Endothelial cell of umbilical vein (primary cell): ENCODE measurements around the gene DNAH3. TPM values are rescaled to one million over a fixed set of nuclear protein-coding genes. Genes with fewer than 3 reads are reported as not detected.

Experiments used
- BruUV-seq: library from RNA; stranded (reverse); fragments of 400-500 nt; replicated peaks from 2 replicates; lab custom pipeline; 2021; lab: Mats Ljungman, UMichigan
- CTCF ChIA-PET: fragments of 300-600, 350-600 bp; sonication (Branson Sonifier 250); formaldehyde crosslinking; loops from one replicate; lab custom pipeline; 2021; ENCODE audit warnings: antibody characterized with exemption, inconsistent platforms; lab: Charles Lee
- POLR2A ChIA-PET: fragments of 300-600, 350-600 bp; sonication (Branson Sonifier 250); formaldehyde crosslinking; loops from one replicate; lab custom pipeline; 2021; ENCODE audit warnings: antibody characterized with exemption, inconsistent platforms; lab: Charles Lee
- DNase-seq: peaks from one replicate; pipeline ENCODE4 v3.0.0-alpha.2; 2011; ENCODE audit warnings: low read depth, low spot score
- FAIRE-seq: peaks from 2 replicates; lab custom pipeline; 2011; peaks lifted over from hg19 to GRCh38; lab: Jason Lieb, UNC
- H2AFZ ChIP-seq: 2 replicates; pipeline ENCODE4 v1.6.0; 2012; ENCODE audit warnings: low read depth, low read length, control low read depth, inconsistent platforms
- H3K27ac ChIP-seq: 2 replicates; pipeline ENCODE4 v1.5.1; 2011; ENCODE audit warnings: low read depth, mild to moderate bottlenecking, control low read depth, low read length, moderate library complexity; ENCODE audit not compliant: insufficient read depth
- H3K27me3 ChIP-seq, 2 experiments: 2 replicates each; pipeline versions ENCODE4 v1.6.0 to v1.6.1; 2011; ENCODE audit warnings: low read length in 2 of 2, mixed read lengths in 1 of 2; ENCODE audit not compliant: control insufficient read depth in 2 of 2, insufficient read depth in 2 of 2
- H3K36me3 ChIP-seq, 2 experiments: 2 replicates in 1 of 2; 3 replicates in 1 of 2; pipeline ENCODE4 v1.5.1; 2011; ENCODE audit warnings: low read length in 2 of 2, mild to moderate bottlenecking in 1 of 2, moderate library complexity in 1 of 2; ENCODE audit not compliant: control insufficient read depth in 2 of 2, insufficient read depth in 2 of 2; ENCODE audit errors: extremely low read depth in 1 of 2
- H3K4me1 ChIP-seq: 3 replicates; pipeline ENCODE4 v1.5.1; 2011; ENCODE audit warnings: mild to moderate bottlenecking, low read length; ENCODE audit not compliant: control insufficient read depth, insufficient read depth; ENCODE audit errors: extremely low read depth
- H3K4me2 ChIP-seq: 2 replicates; pipeline ENCODE4 v1.6.1; 2011; ENCODE audit warnings: low read length, control low read depth, mixed read lengths; ENCODE audit not compliant: insufficient read depth
- H3K4me3 ChIP-seq, 3 experiments: fragments of 200-600 bp in 1 of 3; sonication (generic), shearing (Covaris generic) in 1 of 3; replicated peaks in 1 of 3; 2 replicates each; pipeline ENCODE4 v1.5.1; 2011 to 2016; ENCODE audit warnings: control low read depth in 3 of 3, low read length in 3 of 3, mild to moderate bottlenecking in 2 of 3, inconsistent platforms in 1 of 3, low read depth in 1 of 3, moderate library complexity in 1 of 3; ENCODE audit not compliant: insufficient read depth in 1 of 3
- H3K79me2 ChIP-seq: 2 replicates; pipeline ENCODE4 v1.6.0; 2012; ENCODE audit warnings: low read length, inconsistent platforms; ENCODE audit not compliant: control insufficient read depth, insufficient read depth
- H3K9ac ChIP-seq: replicated peaks from 2 replicates; pipeline ENCODE3; 2011; ENCODE audit warnings: low read length, control low read depth; ENCODE audit not compliant: insufficient read depth; ENCODE audit errors: extremely low read depth
- H3K9me1 ChIP-seq: replicated peaks from 3 replicates; pipeline ENCODE4 v1.6.0; 2011; ENCODE audit warnings: mild to moderate bottlenecking, low read length; ENCODE audit not compliant: control insufficient read depth, insufficient read depth; ENCODE audit errors: extremely low read depth
- H3K9me3 ChIP-seq: replicated peaks from 2 replicates; pipeline ENCODE4 v1.5.1; 2012; ENCODE audit warnings: low read length, inconsistent platforms; ENCODE audit not compliant: control insufficient read depth, insufficient read depth
- H4K20me1 ChIP-seq: replicated peaks from 2 replicates; pipeline ENCODE3; 2011; ENCODE audit warnings: mild to moderate bottlenecking, low read length; ENCODE audit not compliant: control insufficient read depth, insufficient read depth; ENCODE audit errors: extremely low read depth
- EZH2 ChIP-seq: IDR thresholded peaks from 2 replicates; pipeline ENCODE4 v1.6.1; 2012; ENCODE audit warnings: borderline replicate concordance, low read depth, mild to moderate bottlenecking, moderate library complexity, low read length, inconsistent platforms; ENCODE audit not compliant: severe bottlenecking
- FOS ChIP-seq: IDR thresholded peaks from 2 replicates; pipeline ENCODE4 v1.6.1; 2011; ENCODE audit warnings: mild to moderate bottlenecking, low read length, moderate library complexity, borderline replicate concordance; ENCODE audit not compliant: insufficient read depth
- GATA2 ChIP-seq: IDR thresholded peaks from 2 replicates; pipeline ENCODE4 v1.7.0; 2011; ENCODE audit warnings: low read depth, mild to moderate bottlenecking, moderate library complexity, mixed read lengths, low read length; ENCODE audit not compliant: insufficient read length, insufficient read depth
- JUN ChIP-seq: IDR thresholded peaks from 2 replicates; pipeline ENCODE4 v1.6.1; 2011; ENCODE audit warnings: borderline replicate concordance, low read depth; ENCODE audit not compliant: insufficient read length, insufficient read depth
- MAX ChIP-seq: IDR thresholded peaks from 2 replicates; pipeline ENCODE4 v1.6.1; 2011; ENCODE audit not compliant: insufficient read depth, insufficient read length
- MYC ChIP-seq: IDR thresholded peaks from one replicate; pipeline ENCODE4 v1.6.1; 2011; ENCODE audit warnings: mild to moderate bottlenecking, low read depth, low read length
- POLR2A ChIP-seq: IDR thresholded peaks from 2 replicates; pipeline ENCODE4 v1.6.1; 2012; ENCODE audit warnings: low read depth, mild to moderate bottlenecking, control low read depth, low read length
- POLR2AphosphoS5 ChIP-seq: IDR thresholded peaks from 2 replicates; pipeline ENCODE4 v1.6.1; 2012; ENCODE audit warnings: low read depth, mild to moderate bottlenecking, control low read depth, low read length, moderate library complexity; ENCODE audit not compliant: insufficient read depth
- dilution Hi-C: fragments of 300-500 bp; cut with MboI; formaldehyde crosslinking; loops from one replicate; pipeline ENCODE4 v1.15.0; 2019; ENCODE audit warnings: low sequenced_read_pairs; ENCODE audit not compliant: extremely low pct_ligation_motif_present
- intact Hi-C: fragments of 100-400 bp; cut with micrococcal nuclease; formaldehyde crosslinking; loops from one replicate; pipeline ENCODE4 v1.10.0; 2022
- polyA plus RNA-seq, 4 experiments: library from polyadenylated mRNA; depleted of rRNA in 3 of 4; stranded (reverse) in 3 of 4; unstranded in 1 of 4; fragments of >200 nt; gene quantifications; 2 replicates each; pipeline versions ENCODE4 v1.2.1 to v1.2.3, GENCODE V29; 2011 to 2012; ENCODE audit warnings: missing spikeins in 1 of 4
- total RNA-seq: library from RNA; stranded (reverse); gene quantifications from 2 replicates; pipeline ENCODE4 v1.2.3, GENCODE V29; 2021
- TF ChIP-seq, protein P1 (sequence below), 2 donors: IDR thresholded peaks; 1 replicate in 1 of 2; 2 replicates in 1 of 2; pipeline ENCODE4 v1.5.1; 2011; ENCODE audit warnings: low read length in 2 of 2, mild to moderate bottlenecking in 2 of 2, moderate library complexity in 2 of 2, control low read depth in 1 of 2, inconsistent platforms in 1 of 2, low read depth in 1 of 2; ENCODE audit not compliant: insufficient read depth in 1 of 2; ENCODE audit errors: extremely low read depth in 1 of 2

DNAH3 gene
- total and polyA plus RNA-seq, 2 donors (not counting 3 experiments of a cell fraction or from before 2014, with no cell fraction given), result not detected

DNA sequence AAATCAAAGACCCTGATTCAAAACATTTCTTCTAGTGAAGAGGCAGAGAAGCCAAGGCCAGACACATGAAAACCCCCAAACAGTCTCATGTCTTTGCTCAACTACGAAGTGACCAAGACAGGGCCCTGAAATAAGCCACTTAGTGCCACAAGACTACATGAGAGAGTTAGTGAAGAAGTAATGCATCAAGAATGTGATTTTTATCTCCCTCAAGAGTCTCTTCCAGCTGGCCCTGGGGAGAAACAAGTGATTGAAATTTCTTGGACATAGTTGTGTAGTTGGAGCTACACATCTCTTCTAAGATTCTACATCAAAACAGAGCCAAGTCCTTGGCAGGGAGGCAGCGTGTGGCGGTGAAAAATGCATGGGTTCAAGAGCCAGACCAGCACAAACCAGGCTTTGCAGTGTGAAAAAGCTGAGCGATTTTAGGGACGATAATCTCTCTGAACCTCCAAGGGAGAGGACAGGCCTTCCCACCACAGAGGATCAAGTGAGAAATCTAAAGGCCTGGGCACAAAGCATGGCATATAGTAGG lies 219.5 kb downstream of the DNAH3 start:
- H3K4me2 ChIP-seq, result no peak overlapping the region
- H3K79me2 ChIP-seq, result no peaks in the 10 kb centered on the region
- no peaks in the 10 kb centered on the region for H3K27me3 ChIP-seq
- H3K9ac ChIP-seq, result no peak overlapping the region
- H4K20me1 ChIP-seq, result no peaks in the 10 kb centered on the region
- ChIA-PET POLR2A (no interaction called here), CTCF (interaction anchor here (1.1 to 2.8 kb wide), 3 partner anchors 28 to 81 kb away, joined by 3 to 8 read pairs (median 3); no protein-coding TSS in a partner anchor)
- intact Hi-C loops, result loop anchor here (1.0 kb wide), 1 partner anchor 23 kb away; no protein-coding TSS in a partner anchor
- no TSS peak for BruUV-seq
- no peaks in the 10 kb centered on the region for H3K36me3 ChIP-seq
- H3K9me1 ChIP-seq, result no peaks in the 10 kb centered on the region
- no peak for FAIRE-seq
- no peak overlapping the region for H3K4me3 ChIP-seq
- no peak overlapping the region for H3K27ac ChIP-seq
- dilution Hi-C loops, result no loop called here
- no peak for TF ChIP-seq EZH2
- TF ChIP-seq MAX, result no peak
- no peak for TF ChIP-seq GATA2
- TF ChIP-seq POLR2AphosphoS5, result no peak
- no peak for TF ChIP-seq MYC
- no peak for TF ChIP-seq FOS
- TF ChIP-seq, protein P1, sequence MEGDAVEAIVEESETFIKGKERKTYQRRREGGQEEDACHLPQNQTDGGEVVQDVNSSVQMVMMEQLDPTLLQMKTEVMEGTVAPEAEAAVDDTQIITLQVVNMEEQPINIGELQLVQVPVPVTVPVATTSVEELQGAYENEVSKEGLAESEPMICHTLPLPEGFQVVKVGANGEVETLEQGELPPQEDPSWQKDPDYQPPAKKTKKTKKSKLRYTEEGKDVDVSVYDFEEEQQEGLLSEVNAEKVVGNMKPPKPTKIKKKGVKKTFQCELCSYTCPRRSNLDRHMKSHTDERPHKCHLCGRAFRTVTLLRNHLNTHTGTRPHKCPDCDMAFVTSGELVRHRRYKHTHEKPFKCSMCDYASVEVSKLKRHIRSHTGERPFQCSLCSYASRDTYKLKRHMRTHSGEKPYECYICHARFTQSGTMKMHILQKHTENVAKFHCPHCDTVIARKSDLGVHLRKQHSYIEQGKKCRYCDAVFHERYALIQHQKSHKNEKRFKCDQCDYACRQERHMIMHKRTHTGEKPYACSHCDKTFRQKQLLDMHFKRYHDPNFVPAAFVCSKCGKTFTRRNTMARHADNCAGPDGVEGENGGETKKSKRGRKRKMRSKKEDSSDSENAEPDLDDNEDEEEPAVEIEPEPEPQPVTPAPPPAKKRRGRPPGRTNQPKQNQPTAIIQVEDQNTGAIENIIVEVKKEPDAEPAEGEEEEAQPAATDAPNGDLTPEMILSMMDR (IDR thresholded peaks at IDR 0.05; ENCODE audit: extremely low read depth in 1 of 2, insufficient read depth in 1 of 2, low read depth in 1 of 2, low read length in 2 of 2), result no peak
- TF ChIP-seq POLR2A, result no peak
- TF ChIP-seq JUN, result no peak
- no peak for DNase-seq
- H3K9me3 ChIP-seq, result no peaks in the 10 kb centered on the region
- H3K4me1 ChIP-seq, result no peaks in the 10 kb centered on the region
- H2AFZ ChIP-seq, result no peak overlapping the region
